Type B pancreatic cell (in vitro differentiated cells): ENCODE measurements around the gene PSD2. TPM values are rescaled to one million over a fixed set of nuclear protein-coding genes. Genes with fewer than 3 reads are reported as not detected.
"Not testable (repeated sequence)": the region's sequence is repeated elsewhere in the genome, so short reads cannot be mapped to it uniquely, and the experiment has no call there.

Source experiments
- DNase-seq: peaks from one replicate; pipeline ENCODE4 v3.0.0; 2021; ENCODE audit warnings: mixed read lengths; ENCODE audit not compliant: unreplicated experiment; ENCODE audit errors: extremely low spot score
- H3K27ac Mint-ChIP-seq: 2 replicates; pipeline ENCODE4 v1.8.0; 2021; ENCODE audit warnings: mild to moderate bottlenecking, mixed read lengths
- H3K27me3 Mint-ChIP-seq: 2 replicates; pipeline ENCODE4 v1.8.0; 2021; ENCODE audit warnings: mixed read lengths
- H3K36me3 Mint-ChIP-seq: 2 replicates; pipeline ENCODE4 v1.8.0; 2021; ENCODE audit warnings: mixed read lengths
- H3K4me1 Mint-ChIP-seq: one replicate; pipeline ENCODE4 v1.8.0; 2021; ENCODE audit warnings: mixed read lengths; ENCODE audit not compliant: unreplicated experiment
- H3K4me3 Mint-ChIP-seq: 2 replicates; pipeline ENCODE4 v1.8.0; 2021; ENCODE audit warnings: mild to moderate bottlenecking, mixed read lengths
- H3K9me3 Mint-ChIP-seq: 2 replicates; pipeline ENCODE4 v1.8.0; 2021; ENCODE audit warnings: mixed read lengths
- total RNA-seq: library from RNA; stranded (reverse); gene quantifications from 2 replicates; pipeline ENCODE4 v1.2.1, GENCODE V29; 2021; ENCODE audit warnings: low replicate concordance
- TF ChIP-seq, protein P1 (sequence below): fragments of 200-600 bp; sonication (generic); conservative IDR thresholded peaks from 2 replicates; pipeline ENCODE4 v1.5.0; 2021; ENCODE audit warnings: antibody characterized with exemption, mild to moderate bottlenecking

The PSD2 gene
- total RNA-seq, 1 donor from 2014 or later, result 0.27 TPM

DNA sequence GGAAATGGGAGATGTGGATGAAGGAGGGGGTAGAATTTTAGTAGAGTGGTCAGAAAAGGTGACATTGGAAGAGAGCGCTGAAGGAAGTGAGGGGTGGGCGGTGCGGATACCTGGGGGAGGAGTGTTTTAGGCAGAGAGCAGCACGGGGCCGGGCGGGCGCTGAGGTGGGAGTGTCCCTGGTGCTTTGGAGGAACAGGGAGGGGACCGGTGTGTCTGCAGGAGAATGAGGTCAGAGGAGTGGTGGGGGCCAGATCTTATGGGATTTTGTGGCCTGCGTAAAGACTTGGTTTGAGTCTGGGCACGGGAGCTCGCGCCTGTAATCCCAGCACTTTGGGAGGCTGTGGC lies 5.8 kb upstream of the PSD2 start:
- TF ChIP-seq, protein P1, sequence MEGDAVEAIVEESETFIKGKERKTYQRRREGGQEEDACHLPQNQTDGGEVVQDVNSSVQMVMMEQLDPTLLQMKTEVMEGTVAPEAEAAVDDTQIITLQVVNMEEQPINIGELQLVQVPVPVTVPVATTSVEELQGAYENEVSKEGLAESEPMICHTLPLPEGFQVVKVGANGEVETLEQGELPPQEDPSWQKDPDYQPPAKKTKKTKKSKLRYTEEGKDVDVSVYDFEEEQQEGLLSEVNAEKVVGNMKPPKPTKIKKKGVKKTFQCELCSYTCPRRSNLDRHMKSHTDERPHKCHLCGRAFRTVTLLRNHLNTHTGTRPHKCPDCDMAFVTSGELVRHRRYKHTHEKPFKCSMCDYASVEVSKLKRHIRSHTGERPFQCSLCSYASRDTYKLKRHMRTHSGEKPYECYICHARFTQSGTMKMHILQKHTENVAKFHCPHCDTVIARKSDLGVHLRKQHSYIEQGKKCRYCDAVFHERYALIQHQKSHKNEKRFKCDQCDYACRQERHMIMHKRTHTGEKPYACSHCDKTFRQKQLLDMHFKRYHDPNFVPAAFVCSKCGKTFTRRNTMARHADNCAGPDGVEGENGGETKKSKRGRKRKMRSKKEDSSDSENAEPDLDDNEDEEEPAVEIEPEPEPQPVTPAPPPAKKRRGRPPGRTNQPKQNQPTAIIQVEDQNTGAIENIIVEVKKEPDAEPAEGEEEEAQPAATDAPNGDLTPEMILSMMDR, result no peak
- peaks cover 65% of the 10 kb centered on the region for H3K27me3 Mint-ChIP-seq
- no peaks in the 10 kb centered on the region for H3K36me3 Mint-ChIP-seq
- no peaks in the 10 kb centered on the region for H3K9me3 Mint-ChIP-seq
- H3K4me3 Mint-ChIP-seq, result no peak overlapping the region
- H3K4me1 Mint-ChIP-seq, result peaks cover 4% of the 10 kb centered on the region
- no peak for DNase-seq
- H3K27ac Mint-ChIP-seq, result no peak overlapping the region

DNA sequence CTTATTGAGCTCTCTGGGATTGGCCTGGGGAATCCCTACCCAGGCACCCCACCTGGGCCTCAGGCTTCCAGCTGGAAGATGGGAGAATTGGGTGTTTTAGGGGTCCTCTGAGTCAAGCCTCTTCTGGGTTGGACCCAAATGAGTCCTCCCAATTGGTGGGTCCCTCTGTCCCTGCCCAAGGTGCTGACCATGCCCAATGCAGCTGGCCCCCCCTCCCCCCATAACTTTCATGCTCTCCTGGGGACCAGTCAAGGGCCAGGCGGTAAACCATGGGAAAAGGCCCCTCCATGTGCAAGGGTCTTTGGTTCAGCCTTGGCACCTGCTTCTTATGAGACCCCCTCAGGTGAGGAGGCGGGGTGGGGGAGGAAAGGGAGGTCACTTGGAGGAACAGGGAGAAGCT lies 3.4 kb upstream of the PSD2 start:
- Mint-ChIP-seq H3K9me3 (no peaks in the 10 kb centered on the region), H3K27me3 (peaks cover 68% of the 10 kb centered on the region), H3K27ac (no peak overlapping the region), H3K4me3 (no peak overlapping the region), H3K36me3 (no peaks in the 10 kb centered on the region), H3K4me1 (peaks cover 4% of the 10 kb centered on the region)
- no peak for DNase-seq
- TF ChIP-seq, protein P1, result no peak

DNA sequence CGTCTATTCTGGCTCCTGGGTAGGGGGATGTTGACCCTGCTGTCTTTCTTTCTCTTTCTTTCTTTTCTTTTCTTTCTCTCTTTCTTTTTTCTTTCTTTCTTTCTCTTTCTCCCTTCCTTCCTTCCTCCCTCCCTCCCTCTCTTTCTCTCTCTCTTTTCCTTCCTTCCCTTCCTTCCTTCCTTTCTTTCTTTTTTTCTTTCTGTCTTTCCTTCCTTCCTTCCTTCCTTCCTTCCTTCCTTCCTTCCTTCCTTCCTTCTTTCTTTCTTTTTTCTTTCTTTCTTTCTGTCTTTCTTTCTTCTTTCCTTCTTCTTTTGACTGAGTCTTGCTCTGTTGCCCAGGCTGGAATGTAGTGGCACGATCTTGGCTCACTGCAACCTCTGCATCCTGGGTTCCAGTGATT lies 3.0 kb upstream of the PSD2 start:
- H3K4me3 Mint-ChIP-seq, H3K27ac Mint-ChIP-seq, H3K4me1 Mint-ChIP-seq, H3K36me3 Mint-ChIP-seq, H3K9me3 Mint-ChIP-seq, DNase-seq: not testable (repeated sequence)
- peaks cover 71% of the 10 kb centered on the region for H3K27me3 Mint-ChIP-seq

DNA sequence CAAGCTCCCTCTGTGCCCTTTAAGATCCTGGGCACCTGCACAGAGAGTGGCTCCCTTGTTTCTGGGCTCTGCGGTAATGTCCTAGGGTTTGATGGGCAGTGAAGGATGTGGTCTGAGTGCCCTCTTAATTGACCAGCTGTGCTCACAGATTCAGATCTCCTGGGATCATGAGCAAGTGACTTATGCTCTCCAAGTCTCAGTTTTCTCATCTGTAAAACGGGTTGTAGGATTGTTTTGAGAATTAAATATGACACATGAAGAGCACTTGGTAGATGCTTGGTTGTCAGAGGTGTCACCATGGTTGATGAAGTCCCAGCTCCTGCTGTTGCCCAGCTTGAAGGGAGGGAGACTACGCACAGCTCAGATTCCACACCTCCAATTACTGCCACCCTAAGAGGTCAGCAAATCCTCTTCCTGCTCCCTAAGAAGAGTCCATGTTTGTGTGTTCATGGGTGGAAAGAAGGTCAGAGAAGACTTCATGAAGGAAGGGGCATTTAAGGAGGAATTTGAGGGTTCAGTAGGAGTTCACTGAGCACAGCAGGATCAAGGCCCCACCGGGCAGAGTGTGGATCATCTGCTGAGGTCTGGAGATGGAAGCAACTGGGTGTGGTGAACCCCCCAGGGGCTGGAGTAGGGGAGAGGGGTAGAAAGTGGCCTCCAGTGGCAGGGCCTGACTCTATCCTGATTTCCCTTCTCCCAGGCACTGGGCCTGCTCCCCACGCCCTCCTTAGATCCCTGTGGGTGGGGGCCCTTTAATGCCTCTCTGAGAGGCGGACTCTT lies 1.4 kb upstream of the PSD2 start:
- H3K27me3 Mint-ChIP-seq, result peaks cover 81% of the 10 kb centered on the region
- no peaks in the 10 kb centered on the region for H3K4me1 Mint-ChIP-seq
- H3K9me3 Mint-ChIP-seq, result no peaks in the 10 kb centered on the region
- H3K4me3 Mint-ChIP-seq, result peak overlapping the region; percentile 77
- no peak overlapping the region for H3K27ac Mint-ChIP-seq
- TF ChIP-seq, protein P1, result no peak
- DNase-seq, result no peak
- H3K36me3 Mint-ChIP-seq, result no peaks in the 10 kb centered on the region

DNA sequence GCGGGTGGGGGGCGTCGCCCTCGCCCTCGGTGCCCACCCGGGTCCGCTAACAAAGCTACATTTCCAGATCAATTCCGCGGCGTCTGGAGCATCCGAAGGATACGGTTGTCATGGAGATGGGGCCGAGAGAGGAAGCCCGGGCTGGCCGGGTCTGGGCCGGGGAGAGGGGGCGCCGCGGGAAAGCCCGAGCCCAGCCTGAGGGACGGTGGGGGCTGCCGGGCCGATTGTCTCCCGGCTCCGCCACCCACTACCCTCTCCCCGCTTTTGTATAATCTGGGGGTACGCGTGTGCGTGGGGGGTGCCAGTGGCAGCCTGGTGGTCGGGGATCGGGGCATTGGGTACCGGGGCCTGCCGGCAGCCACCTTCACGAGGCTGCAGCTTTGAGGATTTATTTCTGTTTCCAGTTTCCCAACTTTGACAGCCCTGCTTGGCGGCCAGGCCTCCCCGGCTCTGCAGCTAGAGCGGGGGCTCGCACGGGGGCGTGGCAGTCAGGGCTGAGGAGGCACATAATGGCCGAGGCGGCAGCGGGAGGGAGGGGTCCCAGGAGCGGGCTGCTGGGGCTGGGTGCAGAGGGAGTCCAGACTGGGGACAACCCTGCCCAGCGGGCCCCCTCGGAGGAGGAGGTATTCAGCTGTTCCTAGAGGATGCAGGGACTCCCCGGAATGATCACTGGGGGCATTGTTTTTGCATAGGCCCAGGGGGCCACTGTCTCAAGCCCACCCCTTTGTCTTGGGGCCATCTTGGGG lies 626 bp downstream of the PSD2 start:
- Mint-ChIP-seq H3K4me1 (no peaks in the 10 kb centered on the region), H3K36me3 (no peaks in the 10 kb centered on the region), H3K27ac (no peak overlapping the region), H3K27me3 (peaks cover 86% of the 10 kb centered on the region), H3K4me3 (peak overlapping the region; percentile 11), H3K9me3 (no peaks in the 10 kb centered on the region)
- TF ChIP-seq, protein P1, result no peak
- no peak for DNase-seq

DNA sequence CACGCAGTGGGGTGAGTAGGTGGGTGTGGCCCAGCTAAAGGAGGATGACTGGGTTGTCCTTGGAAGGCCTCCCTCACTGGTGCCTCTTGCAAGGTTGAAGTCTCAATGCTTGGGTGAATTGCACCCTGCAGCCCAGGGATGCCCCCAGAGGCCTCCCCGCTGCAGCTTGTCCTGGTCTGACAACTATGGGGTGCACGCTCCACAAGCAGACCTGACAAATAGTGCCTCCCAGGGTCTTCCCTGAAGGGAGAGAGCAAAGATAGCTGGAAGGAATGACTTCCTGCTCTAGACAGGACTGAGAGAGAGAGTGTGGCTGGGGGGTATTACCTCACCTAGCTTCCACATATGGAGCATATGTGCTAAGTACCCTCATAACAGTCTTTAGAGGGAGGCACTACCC lies 1.7 kb downstream of the PSD2 start:
- no peak overlapping the region for H3K4me3 Mint-ChIP-seq
- H3K36me3 Mint-ChIP-seq, result no peaks in the 10 kb centered on the region
- peaks cover 89% of the 10 kb centered on the region for H3K27me3 Mint-ChIP-seq
- no peak overlapping the region for H3K27ac Mint-ChIP-seq
- DNase-seq, result no peak
- TF ChIP-seq, protein P1, result no peak
- H3K9me3 Mint-ChIP-seq, result no peaks in the 10 kb centered on the region
- no peaks in the 10 kb centered on the region for H3K4me1 Mint-ChIP-seq
